Hypothalamus (tissue), 51 donors: ENCODE data around the gene NEK2.
"Not testable (repeated sequence)": the region's sequence is repeated elsewhere in the genome, so short reads cannot be mapped to it uniquely, and the experiment has no call there.

Source experiments
- DNase-seq, 51 donors: peaks; one replicate each; lab custom pipeline; 2025; lab: John Stamatoyannopoulos, UW

The NEK2 gene

GRCh38 chr1:211653293-211653692 lies 22.1 kb downstream of the NEK2 start:
- no peak for DNase-seq

GRCh38 chr1:211652371-211652770 lies 23.1 kb downstream of the NEK2 start:
- DNase-seq = no peak

GRCh38 chr1:211650904-211651303 lies 24.5 kb downstream of the NEK2 start:
- no peak for DNase-seq

- peak in 8 of 51 donors; percentile 2 to 24 (median 8) for DNase-seq
Measured at GRCh38 chr1:211648980-211649934, 26.2 kb downstream of the NEK2 start.

- DNase-seq = no peak
Measured at GRCh38 chr1:211648336-211648735, 27.1 kb downstream of the NEK2 start.

- DNase-seq = no peak
Measured at GRCh38 chr1:211647711-211648121, 27.7 kb downstream of the NEK2 start.

GRCh38 chr1:211646566-211646965 lies 28.9 kb downstream of the NEK2 start:
- DNase-seq = no peak

- not testable (repeated sequence) for DNase-seq
Measured at GRCh38 chr1:211645601-211646000, 29.8 kb downstream of the NEK2 start.

- DNase-seq = no peak
Measured at GRCh38 chr1:211644653-211645052, 30.8 kb downstream of the NEK2 start.

GRCh38 chr1:211643324-211644212 lies 31.9 kb downstream of the NEK2 start:
- DNase-seq = peak in 18 of 51 donors; percentile 4 to 46 (median 23)

- no peak for DNase-seq
Measured at GRCh38 chr1:211642870-211643269, 32.6 kb downstream of the NEK2 start.

- no peak for DNase-seq
Measured at GRCh38 chr1:211641942-211642341, 33.5 kb downstream of the NEK2 start.

- DNase-seq = no peak
Measured at GRCh38 chr1:211641044-211641800, 34.2 kb downstream of the NEK2 start.

- no peak for DNase-seq
Measured at GRCh38 chr1:211640301-211640630, 35.2 kb downstream of the NEK2 start.

GRCh38 chr1:211639475-211640300 lies 35.7 kb downstream of the NEK2 start:
- no peak for DNase-seq

GRCh38 chr1:211638689-211639101 lies 36.7 kb downstream of the NEK2 start:
- no peak for DNase-seq

- DNase-seq = no peak
Measured at GRCh38 chr1:211638246-211638645, 37.2 kb downstream of the NEK2 start.

GRCh38 chr1:211637066-211637465 lies 38.4 kb downstream of the NEK2 start:
- DNase-seq = no peak

- not testable (repeated sequence) for DNase-seq
Measured at GRCh38 chr1:211636575-211637029, 38.8 kb downstream of the NEK2 start.
